ENCODE measurements around the gene PCDH15.

GRCh38 chr10:54525816-54526215, 275.2 kb downstream of the PCDH15 start:
- TF ChIP-seq, protein P1, sequence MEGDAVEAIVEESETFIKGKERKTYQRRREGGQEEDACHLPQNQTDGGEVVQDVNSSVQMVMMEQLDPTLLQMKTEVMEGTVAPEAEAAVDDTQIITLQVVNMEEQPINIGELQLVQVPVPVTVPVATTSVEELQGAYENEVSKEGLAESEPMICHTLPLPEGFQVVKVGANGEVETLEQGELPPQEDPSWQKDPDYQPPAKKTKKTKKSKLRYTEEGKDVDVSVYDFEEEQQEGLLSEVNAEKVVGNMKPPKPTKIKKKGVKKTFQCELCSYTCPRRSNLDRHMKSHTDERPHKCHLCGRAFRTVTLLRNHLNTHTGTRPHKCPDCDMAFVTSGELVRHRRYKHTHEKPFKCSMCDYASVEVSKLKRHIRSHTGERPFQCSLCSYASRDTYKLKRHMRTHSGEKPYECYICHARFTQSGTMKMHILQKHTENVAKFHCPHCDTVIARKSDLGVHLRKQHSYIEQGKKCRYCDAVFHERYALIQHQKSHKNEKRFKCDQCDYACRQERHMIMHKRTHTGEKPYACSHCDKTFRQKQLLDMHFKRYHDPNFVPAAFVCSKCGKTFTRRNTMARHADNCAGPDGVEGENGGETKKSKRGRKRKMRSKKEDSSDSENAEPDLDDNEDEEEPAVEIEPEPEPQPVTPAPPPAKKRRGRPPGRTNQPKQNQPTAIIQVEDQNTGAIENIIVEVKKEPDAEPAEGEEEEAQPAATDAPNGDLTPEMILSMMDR (IDR thresholded peaks at IDR 0.05; ENCODE audit: insufficient read depth, low read depth, low read length): no peak
- no peak for TF ChIP-seq EZH2 (IDR thresholded peaks at IDR 0.05; ENCODE audit: insufficient read depth, low read length)
